DND-41 (cell line): Measurements from ENCODE around the gene BNIPL.

Experiments used
- EZH2 ChIP-seq: IDR thresholded peaks from 3 replicates; pipeline ENCODE4 v1.6.1; 2012; ENCODE audit warnings: borderline replicate concordance, low read depth, mild to moderate bottlenecking, moderate library complexity, low read length, inconsistent platforms; ENCODE audit not compliant: severe bottlenecking
- TF ChIP-seq, protein P1 (sequence below): IDR thresholded peaks from 2 replicates; pipeline ENCODE4 v1.5.1; 2012; ENCODE audit warnings: borderline replicate concordance, low read length, moderate library complexity, mild to moderate bottlenecking; ENCODE audit not compliant: poor library complexity, severe bottlenecking; ENCODE audit errors: extremely low read depth

DNA sequence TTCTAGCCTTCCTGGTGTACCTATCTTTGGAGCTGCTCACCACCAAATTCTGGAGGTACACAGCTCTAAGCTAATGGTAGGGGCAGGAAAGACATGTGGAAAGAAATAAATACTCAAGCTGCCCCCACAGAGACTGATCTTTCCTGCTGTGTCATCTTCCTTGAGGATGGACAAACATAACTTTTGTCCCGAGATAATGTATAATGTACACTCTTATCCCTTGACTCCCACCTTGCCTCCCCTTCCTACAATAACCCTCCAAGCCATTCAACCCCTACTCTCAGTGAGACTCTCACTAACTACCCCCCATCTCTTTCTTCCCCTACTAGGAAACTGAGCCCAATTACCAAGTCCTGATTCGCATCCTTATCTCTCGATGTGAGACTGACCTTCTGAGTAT is 42.1 kb upstream of the BNIPL start:
- no peak for TF ChIP-seq EZH2
- TF ChIP-seq, protein P1, sequence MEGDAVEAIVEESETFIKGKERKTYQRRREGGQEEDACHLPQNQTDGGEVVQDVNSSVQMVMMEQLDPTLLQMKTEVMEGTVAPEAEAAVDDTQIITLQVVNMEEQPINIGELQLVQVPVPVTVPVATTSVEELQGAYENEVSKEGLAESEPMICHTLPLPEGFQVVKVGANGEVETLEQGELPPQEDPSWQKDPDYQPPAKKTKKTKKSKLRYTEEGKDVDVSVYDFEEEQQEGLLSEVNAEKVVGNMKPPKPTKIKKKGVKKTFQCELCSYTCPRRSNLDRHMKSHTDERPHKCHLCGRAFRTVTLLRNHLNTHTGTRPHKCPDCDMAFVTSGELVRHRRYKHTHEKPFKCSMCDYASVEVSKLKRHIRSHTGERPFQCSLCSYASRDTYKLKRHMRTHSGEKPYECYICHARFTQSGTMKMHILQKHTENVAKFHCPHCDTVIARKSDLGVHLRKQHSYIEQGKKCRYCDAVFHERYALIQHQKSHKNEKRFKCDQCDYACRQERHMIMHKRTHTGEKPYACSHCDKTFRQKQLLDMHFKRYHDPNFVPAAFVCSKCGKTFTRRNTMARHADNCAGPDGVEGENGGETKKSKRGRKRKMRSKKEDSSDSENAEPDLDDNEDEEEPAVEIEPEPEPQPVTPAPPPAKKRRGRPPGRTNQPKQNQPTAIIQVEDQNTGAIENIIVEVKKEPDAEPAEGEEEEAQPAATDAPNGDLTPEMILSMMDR = no peak
